Colon (tissue), 2 donors: ENCODE data around the gene NR6A1.

Source experiments
- FAIRE-seq: peaks from 2 replicates; lab custom pipeline; 2012; peaks lifted over from hg19 to GRCh38; lab: Jason Lieb, UNC
- donor health status: control.
- donor health status: control.

The NR6A1 gene

DNA sequence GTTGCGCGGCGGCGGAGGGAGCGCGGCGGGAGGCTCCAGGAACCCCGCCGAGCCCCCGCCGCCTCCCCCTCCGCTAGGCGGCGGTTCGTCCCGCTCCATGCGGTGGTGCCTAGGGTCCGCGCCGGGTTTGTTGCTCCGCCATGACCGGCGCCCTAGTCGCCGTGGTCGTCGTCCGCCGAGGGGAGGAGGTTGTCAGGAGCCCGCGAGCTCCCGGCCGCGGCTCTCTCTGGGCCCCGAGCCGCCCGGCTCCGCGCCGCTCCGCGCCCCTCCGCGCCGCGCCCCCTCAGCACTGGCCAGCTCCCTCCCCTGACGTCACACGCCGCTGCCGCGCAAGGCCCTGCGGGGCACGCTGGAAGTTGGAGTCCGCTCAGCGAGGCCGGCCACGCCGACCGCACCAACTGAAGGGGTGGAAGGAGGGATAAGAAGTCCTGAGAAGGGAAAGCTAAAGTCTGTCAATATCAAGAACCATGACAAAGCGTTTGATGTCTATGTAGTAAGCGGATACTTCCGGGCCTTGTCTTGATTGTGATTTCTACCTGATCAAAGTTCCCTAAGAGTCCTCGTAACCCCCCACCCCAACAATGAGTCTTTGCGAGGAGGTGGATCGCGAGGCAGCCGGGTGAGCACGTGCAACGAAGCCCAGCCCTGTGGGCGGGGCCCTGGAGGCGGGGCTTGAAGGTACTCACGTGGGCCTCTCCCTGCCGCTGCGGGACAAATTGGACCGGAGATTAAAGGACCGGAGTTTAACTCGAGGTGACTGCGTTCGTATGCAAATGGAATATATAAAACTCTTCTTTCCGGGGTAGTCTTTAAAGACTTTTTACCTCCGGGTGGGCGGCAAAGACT is at the start of gene NR6A1:
NR6A1 (minus strand) TSS at position 291 of the 846 bp plus-strand sequence.
- no peak for FAIRE-seq

DNA sequence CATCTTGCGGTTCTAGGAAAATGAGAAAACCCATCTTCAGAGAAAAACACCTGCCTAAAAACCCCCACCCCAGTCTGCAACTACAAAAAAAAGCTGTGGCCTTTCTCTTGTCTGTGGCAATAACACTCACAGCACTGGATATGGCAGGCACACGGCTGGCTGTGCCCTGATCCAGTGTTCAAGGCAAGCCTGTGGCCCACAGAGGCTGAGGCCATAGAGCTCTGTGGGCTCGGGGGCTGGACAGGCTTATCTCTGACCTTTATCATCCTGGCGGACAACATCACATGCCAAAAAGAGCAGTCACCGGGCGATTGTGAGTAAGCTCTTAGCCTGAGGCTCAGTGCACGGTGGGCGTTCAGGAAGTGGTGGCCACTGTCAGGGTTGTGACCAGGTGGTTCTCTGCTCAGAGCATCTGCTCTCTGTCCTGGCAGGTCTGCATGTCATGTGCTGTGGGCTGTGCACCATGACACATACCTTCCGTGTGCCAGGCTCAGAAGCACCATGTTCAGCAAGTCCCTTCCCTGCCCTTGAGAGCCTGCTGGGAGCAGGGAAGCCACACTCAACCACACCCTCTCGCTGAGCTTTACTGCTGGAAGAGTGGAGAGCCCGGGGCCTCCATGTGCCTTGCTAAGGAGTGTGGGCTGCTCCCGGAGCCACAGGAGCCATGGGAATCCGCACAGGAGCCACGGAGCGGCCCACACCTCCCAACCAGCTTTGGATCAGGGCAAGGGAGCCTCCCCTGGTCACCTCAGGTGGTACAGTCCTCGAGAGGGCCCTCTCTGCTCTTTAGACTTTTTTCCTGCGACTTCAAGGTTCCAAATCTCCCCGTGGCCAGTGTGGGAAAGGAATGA is 47.5 kb upstream of the NR6A1 start:
- FAIRE-seq: no peak

DNA sequence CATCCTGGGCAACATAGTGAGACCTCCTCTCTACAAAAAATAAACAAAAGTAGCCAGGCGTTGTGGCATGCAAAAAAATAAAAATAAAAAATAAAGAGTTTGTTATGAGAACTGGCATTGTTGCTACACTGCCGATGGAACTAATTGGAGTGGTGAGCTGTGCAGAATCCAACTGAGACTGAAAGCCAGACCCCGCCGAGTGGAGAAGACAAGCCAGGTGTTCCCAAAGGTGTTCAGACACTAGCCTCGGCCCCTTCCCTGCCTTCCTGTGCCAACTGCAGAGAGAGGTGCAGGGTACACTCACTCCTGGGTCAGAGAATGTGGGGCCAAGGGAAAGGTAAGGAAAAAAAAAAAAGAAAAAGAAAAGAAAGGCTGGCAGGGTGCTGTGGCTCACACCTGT is 44.5 kb upstream of the NR6A1 start:
- FAIRE-seq: no peak

DNA sequence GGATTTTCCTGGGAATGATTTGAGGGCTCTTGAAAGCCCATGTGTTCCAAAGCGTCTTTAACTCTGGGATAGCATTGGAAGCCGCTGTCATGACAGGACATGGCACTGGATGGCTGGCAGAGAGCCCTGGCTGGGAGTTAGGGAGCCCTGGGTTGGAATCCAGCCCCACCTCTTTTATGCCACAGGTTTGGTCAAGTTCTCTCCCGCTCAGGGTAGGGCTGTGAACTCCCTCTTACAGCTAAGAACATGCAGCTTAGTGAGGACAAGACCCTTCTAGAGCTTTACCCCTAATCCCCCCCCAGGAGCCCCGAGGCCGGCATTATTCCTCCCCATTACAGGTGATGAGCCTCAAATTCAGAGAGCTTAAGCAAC is 43.0 kb upstream of the NR6A1 start:
- FAIRE-seq: no peak

DNA sequence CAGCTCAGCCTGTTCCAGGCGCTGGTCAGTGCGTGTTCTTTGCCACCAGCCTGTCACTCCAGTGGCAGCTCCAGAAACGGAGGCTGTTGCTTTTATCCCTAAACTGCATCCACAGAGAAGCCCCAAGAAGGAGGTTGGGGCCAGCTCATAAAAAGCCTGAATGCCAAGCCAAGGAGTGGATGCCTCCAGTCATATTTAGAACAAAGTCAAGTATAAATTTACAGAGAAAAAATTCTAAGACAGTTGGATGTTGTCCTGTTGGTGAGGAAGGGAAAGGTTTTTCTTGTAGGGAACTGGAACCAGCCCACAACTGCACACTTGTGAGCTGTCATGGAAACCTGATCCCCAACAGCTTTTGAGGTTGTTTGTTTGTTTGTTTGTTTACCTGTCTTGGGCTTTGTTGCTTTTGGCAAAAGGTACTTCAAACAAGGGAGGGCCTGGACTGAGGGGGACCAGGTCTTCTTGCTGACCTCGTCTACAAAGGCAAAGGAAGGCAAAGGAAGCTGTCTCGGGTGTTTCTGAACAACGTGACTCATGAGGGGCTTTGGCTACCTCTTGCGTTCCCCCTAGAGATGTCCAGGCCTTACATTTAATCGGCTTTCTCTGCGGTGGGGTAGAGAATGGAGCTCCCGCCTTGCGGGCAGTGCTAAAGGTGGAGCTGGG is 42.5 kb upstream of the NR6A1 start:
- FAIRE-seq: no peak

DNA sequence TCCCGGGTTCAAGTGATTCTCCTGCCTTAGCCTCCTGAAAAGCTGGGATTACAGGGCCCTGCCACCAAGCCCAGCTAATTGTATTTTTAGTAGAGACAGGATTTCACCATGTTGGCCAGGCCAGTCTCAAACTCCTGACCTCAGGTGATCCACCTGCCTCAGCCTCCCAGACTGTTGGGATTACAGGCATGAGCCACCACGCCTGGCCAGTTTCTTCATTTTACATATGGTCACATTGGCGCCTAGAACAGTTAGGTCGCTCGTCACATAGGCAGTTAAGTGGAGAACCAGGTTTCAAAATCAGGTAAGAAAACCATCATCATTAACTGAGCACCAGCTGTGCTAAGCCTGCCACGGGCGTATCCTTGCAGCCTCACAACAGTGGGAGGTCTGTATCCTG is 41.9 kb upstream of the NR6A1 start:
- FAIRE-seq: no peak

DNA sequence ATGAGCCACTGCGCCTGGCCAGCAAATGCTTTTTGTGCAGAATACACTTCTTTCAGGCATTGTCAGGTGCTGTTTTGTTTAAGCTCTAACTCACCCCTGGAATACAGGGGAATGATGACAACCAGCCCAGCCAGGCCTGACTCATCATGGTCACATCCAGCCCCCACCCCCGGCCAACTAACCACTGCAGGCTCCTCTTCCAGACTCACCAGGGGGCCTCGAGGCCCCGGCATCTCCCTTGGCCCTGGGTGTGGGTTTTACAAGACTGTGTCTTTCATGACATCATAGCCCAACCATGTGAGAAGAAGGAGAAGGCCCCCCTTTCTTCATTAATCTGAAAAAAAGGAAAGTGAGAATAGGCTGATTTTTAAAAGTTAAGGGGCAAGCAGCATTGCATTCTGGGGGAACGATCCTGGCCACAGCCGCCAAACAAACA is 41.3 kb upstream of the NR6A1 start:
- FAIRE-seq: no peak

DNA sequence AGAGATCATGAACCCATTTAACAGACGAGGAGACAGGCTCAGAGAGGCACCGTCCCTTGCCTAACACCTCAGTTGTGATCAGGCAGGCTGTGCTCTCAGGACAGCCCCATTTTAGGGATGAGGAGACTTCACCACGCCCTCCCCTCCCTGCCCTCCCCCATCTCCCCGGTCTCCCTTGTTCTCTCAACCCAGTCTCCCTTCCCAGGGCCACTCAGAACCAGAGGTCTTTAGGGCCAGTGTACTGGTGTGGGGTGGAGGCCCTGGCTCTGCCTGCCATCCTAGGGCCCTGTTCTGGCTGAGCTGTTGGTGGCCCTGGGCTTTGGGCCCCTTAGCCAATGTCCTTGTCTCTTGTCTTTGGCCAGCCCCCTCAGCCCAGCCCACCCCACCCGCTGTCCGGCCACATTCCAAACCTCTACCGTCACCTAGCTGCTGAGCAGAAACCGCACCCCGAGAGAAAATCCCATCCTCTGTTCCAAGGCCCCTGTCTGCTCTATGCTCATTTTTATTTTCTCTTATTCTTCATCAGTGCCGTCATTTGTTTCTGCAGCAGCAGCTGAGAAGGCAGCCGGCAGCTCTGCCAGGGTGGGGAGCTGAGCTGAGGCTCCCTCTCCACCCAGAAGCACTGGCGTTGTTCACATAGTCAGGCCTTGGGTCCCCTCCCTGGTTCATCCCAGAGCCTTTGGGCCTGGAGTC is 39.7 kb upstream of the NR6A1 start:
- FAIRE-seq: no peak

DNA sequence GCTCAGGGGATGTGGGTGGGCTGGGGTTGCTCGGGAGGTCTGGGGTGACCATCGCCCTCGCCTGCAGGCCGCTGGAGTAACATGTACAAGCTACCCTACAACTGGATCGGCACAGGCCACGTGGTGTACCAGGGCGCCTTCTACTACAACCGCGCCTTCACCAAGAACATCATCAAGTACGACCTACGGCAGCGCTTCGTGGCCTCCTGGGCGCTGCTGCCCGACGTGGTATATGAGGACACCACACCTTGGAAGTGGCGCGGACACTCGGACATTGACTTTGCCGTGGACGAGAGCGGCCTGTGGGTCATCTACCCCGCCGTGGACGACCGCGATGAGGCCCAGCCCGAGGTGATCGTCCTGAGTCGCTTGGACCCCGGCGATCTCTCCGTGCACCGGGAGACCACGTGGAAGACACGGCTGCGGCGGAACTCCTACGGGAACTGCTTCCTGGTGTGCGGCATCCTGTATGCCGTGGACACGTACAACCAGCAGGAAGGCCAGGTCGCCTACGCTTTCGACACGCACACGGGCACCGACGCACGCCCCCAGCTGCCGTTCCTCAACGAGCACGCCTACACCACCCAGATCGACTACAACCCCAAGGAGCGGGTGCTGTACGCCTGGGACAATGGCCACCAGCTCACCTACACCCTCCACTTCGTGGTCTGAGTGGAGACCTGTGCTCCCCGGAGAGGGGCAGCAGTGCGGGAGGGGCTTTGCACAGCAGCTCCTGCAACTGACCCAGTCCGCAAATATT is 38.8 kb upstream of the NR6A1 start:
- no peak for FAIRE-seq

DNA sequence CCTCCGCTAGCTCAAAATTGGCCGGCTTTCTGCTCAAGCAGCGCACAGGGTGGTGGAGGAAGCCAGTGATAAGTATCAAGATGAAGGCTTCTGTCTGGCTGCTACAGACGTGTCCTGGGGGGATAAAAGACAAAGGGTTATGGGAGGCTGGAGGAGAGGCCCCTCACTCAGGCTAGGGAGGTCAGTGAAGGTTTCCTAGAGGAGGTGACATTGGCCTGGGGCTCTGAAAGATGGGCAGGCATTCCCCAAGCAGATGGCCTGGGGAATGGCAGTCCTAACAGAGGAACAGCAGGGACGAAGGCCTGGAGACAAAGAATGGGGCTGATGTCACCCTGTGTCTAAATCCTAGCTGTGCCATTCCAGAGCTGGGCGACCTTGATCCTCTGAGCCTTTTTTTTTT is 38.1 kb upstream of the NR6A1 start:
- no peak for FAIRE-seq

DNA sequence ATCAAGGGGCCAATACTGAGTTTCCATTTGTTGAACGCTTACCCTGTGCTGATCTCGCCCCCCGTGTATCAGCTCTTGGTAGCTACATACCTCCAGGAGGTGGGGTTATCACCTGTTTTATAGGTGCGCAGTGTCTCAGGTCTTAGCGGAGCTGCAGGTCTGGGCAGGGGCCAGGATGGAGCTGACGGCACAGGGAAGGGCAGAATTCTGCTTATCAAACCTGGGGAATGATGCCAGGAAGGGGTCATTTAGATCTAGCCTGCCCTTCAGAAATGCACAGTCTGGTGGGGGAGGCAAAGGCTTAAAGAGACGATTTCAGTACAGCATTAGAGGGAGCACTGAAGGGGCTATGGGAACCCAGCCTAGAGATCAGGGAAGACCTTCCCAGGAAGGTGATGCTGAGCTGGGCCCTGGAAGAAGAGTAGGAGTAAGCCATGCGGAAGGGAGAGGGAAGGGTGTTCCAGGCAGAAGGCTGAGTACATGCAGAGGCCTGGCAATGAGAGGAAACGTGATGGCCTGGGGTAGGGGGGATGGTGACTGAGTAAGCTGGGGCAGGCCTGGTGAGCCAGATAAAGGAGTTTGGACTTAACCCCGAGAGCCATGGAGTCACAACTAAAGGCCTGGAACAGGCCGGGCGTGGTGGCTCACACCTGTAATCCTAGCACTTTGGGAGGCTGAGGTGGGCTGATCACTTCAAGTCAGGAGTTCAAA is 37.3 kb upstream of the NR6A1 start:
- no peak for FAIRE-seq

DNA sequence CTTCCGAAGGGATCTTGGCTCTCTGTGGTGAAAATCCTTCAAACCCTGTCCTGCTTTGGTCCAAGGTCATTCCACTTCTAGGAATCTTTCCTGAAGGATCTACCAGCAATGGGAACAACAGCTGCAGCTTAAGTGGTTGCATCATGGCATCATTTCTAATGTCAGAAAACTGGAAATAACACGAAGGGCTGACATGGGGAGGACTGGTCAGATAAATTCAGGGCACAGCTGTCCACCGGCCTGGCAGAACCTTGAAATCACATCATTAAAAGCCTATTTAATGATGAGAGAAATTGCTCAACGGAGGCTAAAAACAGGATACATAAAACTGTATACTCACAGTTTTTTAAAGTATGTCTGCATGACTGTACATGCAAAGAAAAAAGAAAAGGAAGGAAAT is 34.1 kb upstream of the NR6A1 start:
- no peak for FAIRE-seq

DNA sequence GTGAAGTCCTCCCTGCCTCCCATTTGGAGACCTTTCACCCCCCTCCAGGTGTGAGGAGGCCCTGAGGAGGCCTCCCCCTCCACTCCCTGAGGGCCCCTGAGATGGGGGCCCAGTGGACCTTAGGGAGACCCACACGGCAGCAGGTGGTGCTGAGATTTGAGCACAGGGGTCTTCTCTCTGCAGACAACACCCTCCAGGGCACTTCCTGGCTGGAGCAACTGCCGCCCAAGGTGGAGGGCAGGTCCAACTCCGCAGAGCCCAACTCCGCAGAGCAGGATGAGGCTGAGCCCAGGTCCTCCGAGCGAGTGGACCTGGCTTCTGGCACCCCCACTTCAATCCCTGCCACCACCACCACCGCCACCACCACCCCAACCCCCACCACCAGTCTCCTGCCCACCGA is 32.8 kb upstream of the NR6A1 start:
- no peak for FAIRE-seq

DNA sequence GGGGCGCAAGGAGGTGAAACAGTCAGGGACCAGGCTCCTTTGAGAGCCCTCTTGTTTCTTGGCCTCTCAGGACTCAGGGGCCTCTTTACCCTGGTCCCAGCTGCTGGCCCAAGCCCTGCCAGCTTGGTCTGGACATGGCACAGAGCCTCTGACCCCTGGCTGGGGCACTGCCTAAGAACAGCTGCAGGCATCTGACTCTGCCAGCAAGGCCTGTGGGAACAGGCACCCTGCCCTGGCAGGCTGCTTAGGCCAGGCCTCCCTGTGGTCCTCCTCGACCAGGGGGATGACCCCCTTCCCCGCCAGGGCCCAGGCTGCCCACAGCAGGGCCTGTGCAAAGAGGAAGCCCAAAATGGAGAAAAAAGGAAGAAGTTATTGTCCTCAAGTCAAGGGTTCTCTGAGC is 31.3 kb upstream of the NR6A1 start:
- FAIRE-seq: no peak

DNA sequence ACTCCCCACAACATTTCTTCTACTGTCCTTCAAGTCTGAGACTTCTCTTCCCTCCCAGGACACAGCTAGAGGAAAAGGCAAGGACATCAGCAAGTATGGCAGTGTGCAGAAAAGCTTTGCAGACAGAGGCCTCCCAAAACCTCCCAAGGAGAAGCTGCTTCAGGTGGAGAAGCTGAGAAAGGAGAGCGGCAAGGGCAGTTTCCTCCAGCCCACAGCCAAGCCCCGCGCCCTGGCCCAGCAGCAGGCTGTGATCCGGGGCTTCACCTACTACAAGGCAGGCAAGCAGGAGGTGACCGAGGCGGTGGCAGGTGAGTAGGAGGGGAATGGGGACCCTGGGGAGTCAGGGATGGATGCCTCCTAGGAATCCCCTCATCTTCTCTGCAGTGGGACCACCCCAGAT is 30.2 kb upstream of the NR6A1 start:
- FAIRE-seq: no peak

DNA sequence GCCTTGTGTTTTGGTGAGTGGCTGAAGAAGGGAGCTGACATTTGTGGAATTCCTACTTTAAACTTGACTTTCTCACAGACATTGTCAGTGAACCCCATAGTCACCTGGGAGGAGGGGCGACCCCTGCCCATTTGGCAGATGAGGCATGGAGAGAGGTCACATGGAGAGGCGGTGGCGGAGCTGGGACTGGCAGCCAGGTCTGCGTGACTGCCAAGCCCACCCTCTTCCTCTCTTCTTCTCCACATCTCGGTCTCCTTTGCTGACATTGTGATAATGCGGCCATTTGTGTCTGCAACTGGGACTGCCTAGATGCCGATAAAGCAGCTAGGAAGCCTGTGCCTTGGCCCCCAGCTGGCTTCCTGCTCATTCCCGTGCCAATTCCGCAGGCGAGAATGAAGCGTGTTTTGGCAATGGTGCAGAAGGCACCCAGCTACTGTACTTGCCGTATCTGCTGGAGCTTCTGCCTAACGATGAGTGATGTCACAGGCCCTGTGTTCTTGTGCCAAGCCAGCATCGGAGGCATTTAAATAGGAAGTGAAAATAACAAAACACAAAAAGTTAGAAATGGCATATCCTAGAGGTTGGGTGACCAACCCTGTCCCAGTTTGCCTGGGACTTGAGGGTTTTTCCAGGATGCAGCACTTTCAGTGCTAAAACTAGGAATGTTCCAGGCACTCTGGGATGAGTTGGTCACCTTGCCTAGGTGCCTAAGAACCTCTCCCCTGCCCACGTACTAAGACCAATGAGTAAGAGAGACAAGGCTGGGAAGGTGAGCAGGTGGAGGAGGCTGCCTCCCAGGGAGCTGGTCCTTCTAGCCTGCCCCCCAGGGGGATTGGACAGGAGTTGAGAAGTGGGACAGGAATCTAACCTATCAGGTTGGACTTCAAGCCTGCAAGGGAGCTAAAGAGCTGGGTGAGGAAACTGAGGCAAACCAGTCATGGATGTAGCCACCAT is 29.5 kb upstream of the NR6A1 start:
- FAIRE-seq: no peak

DNA sequence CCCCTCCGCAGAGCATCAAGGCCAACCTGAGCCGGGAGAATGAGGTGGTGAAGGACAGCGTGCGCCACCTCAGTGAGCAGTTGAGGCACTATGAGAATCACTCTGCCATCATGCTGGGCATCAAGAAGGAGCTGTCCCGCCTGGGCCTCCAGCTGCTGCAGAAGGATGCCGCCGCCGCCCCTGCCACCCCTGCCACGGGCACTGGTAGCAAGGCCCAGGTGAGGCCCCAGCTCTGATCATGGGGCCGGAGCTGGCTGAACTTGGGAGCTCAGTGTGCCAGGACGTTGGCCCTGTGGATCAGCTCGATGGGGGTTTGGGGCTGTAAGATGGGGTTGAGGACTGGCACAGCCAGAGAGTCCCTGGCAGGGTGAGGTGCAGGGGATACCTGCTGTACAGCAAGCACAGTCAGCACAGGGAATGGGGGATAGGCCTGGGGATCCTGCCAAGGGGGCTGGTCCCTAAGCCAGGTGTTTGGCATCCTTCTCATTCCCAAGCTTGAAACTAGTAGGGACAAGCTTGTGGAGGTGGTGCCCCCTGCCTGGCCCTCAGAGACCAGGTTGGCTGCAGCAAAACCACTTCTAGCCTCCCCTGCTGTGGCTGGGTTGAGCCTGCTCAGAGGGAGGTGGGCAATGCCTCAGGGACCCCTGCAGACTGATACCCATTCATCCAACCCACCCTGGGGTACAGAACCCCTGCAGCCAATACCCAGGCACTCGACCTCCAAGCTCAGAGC is 28.3 kb upstream of the NR6A1 start:
- FAIRE-seq: no peak

DNA sequence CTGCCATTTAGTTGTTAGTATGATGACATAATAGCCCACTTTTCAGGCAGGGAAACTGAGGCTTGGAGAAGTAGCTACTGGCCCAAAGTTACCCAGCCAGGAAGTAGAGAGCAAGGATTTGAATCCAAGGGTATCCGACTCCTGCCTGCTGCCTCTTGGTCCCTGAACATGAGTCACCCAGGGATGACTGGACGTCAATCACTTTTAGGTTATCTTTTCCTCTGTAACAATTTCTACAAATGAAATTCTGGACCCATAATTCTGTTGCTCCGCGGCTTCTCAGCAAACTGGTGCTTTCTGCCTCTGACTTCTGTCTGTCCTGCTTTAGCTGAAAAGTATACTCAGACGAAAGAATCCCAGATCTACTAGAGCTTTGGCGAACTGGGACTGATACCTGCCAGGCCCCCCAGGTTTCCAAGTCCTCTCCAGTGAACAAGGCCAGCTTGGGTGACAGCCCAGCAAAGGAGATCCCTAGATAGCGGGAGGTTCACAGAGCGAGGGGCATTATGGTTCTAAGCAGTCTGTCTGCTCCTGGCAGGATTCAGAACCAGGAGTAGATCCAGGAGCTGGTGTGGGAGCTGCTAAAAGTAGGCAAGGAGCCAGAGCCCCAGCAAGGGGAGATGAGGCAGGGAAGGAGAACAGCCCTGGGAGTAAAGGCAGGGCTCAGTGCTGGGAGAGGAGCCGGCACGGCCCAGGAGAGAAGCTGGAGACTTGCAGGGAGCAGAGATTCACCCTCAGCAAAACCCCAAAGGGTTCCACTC is 26.4 kb upstream of the NR6A1 start:
- FAIRE-seq: no peak
